GM18519 (cell line): ENCODE measurements around the gene TFDP1.
A peak's percentile ranks its signal among the peaks of the same experiment; 100 is the strongest.

ENCODE experiments used
- ATAC-seq: cut with Tn5 transposase; IDR thresholded peaks from one replicate; pipeline ENCODE4 v1.9.1; 2021; ENCODE audit warnings: mild to moderate bottlenecking, moderate library complexity; ENCODE audit not compliant: unreplicated experiment, low FRiP score

Gene TFDP1

GRCh38 chr13:113564331-113565023 lies 20.1 kb upstream of the TFDP1 start:
- ATAC-seq: no peak

GRCh38 chr13:113565526-113566226 lies 18.9 kb upstream of the TFDP1 start:
- no peak for ATAC-seq

GRCh38 chr13:113566227-113566561 lies 18.4 kb upstream of the TFDP1 start:
- no peak for ATAC-seq

- no peak for ATAC-seq
Observed at GRCh38 chr13:113567681-113568080, 16.9 kb upstream of the TFDP1 start.

- no peak for ATAC-seq
Observed at GRCh38 chr13:113573065-113573464, 11.5 kb upstream of the TFDP1 start.

- no peak for ATAC-seq
Observed at GRCh38 chr13:113576597-113576996, 8.0 kb upstream of the TFDP1 start.

GRCh38 chr13:113577881-113578435 lies 6.6 kb upstream of the TFDP1 start:
- ATAC-seq: no peak

- no peak for ATAC-seq
Observed at GRCh38 chr13:113579686-113580085, 4.9 kb upstream of the TFDP1 start.

GRCh38 chr13:113581871-113582270 lies 2.7 kb upstream of the TFDP1 start:
- no peak for ATAC-seq

GRCh38 chr13:113582841-113583631 lies 1.5 kb upstream of the TFDP1 start:
- no peak for ATAC-seq

- peak; percentile 27 for ATAC-seq
Observed at GRCh38 chr13:113584870-113585671, 518 bp downstream of the TFDP1 start.

GRCh38 chr13:113585896-113586295 lies 1.3 kb downstream of the TFDP1 start:
- ATAC-seq: no peak

- no peak for ATAC-seq
Observed at GRCh38 chr13:113586661-113587479, 2.3 kb downstream of the TFDP1 start.

- ATAC-seq: no peak
Observed at GRCh38 chr13:113588394-113589111, 4.0 kb downstream of the TFDP1 start.

- ATAC-seq: no peak
Observed at GRCh38 chr13:113589251-113589960, 4.9 kb downstream of the TFDP1 start.

GRCh38 chr13:113589961-113590339 lies 5.4 kb downstream of the TFDP1 start:
- no peak for ATAC-seq

- ATAC-seq: no peak
Observed at GRCh38 chr13:113591750-113592149, 7.2 kb downstream of the TFDP1 start.

GRCh38 chr13:113592571-113592970 lies 8.0 kb downstream of the TFDP1 start:
- ATAC-seq: no peak
